DOHH2 (cell line): ENCODE data around the gene KCNQ1OT1.

Source experiments
- H3F3A ChIP-seq: fragments of 200-600 bp; sonication (generic), shearing (Covaris generic); 2 replicates; pipeline ENCODE4 v1.6.0; 2016; ENCODE audit warnings: antibody characterized with exemption, mild to moderate bottlenecking; ENCODE audit not compliant: control insufficient read depth, insufficient read depth
- H3K27ac ChIP-seq: fragments of 200-600 bp; sonication (generic); 2 replicates; pipeline ENCODE4 v1.5.1; 2014; ENCODE audit warnings: low read depth, mild to moderate bottlenecking, low read length, moderate library complexity
- H3K27me3 ChIP-seq: fragments of 200-600 bp; sonication (generic); 2 replicates; pipeline ENCODE4 v1.6.1; 2014; ENCODE audit warnings: mild to moderate bottlenecking, low read length, mixed read lengths; ENCODE audit not compliant: control insufficient read depth
- H3K36me3 ChIP-seq: fragments of 200-600 bp; sonication (generic); 2 replicates; pipeline ENCODE4 v1.6.1; 2014; ENCODE audit warnings: mild to moderate bottlenecking, low read length, moderate library complexity, mixed read lengths; ENCODE audit not compliant: control insufficient read depth
- H3K4me1 ChIP-seq: fragments of 200-600 bp; sonication (generic); 2 replicates; pipeline ENCODE4 v1.6.1; 2014; ENCODE audit warnings: mild to moderate bottlenecking, low read length, mixed read lengths; ENCODE audit not compliant: control insufficient read depth
- H3K4me2 ChIP-seq: fragments of 200-600 bp; sonication (generic); 2 replicates; pipeline ENCODE4 v1.6.0; 2014; ENCODE audit warnings: mild to moderate bottlenecking, low read length, moderate library complexity
- H3K4me3 ChIP-seq: fragments of 200-600 bp; sonication (generic); 2 replicates; pipeline ENCODE4 v1.5.1; 2014; ENCODE audit warnings: mild to moderate bottlenecking, low read length, mixed read lengths
- H3K79me2 ChIP-seq: fragments of 200-600 bp; sonication (generic); 2 replicates; pipeline ENCODE4 v1.6.1; 2014; ENCODE audit warnings: mild to moderate bottlenecking, low read length, mixed read lengths; ENCODE audit not compliant: control insufficient read depth
- H3K9me2 ChIP-seq: fragments of 200-600 bp; sonication (generic); replicated peaks from 2 replicates; pipeline ENCODE4 v1.6.1; 2014; ENCODE audit warnings: mild to moderate bottlenecking, low read length, mixed read lengths; ENCODE audit not compliant: control insufficient read depth
- H3K9me3 ChIP-seq: fragments of 200-600 bp; sonication (generic); 2 replicates; pipeline ENCODE4 v1.6.1; 2014; ENCODE audit warnings: antibody characterized with exemption, low read length, mixed read lengths; ENCODE audit not compliant: control insufficient read depth, insufficient read depth
- H4K20me1 ChIP-seq: fragments of 200-600 bp; sonication (generic); 2 replicates; pipeline ENCODE4 v1.6.0; 2014; ENCODE audit warnings: low read depth, mild to moderate bottlenecking, antibody characterized with exemption, low read length, moderate library complexity; ENCODE audit not compliant: control insufficient read depth, insufficient read depth
- EZH2phosphoT487 ChIP-seq: fragments of 200-600 bp; sonication (generic); IDR thresholded peaks from 2 replicates; pipeline ENCODE4 v1.6.1; 2017; ENCODE audit warnings: borderline replicate concordance, mild to moderate bottlenecking, antibody characterized with exemption, low read length, moderate library complexity, mixed read lengths
- TF ChIP-seq, protein P1 (sequence below): fragments of 200-600 bp; sonication (generic); IDR thresholded peaks from one replicate; pipeline ENCODE4 v1.5.1; 2014; ENCODE audit warnings: antibody characterized with exemption, mild to moderate bottlenecking, low read depth, low read length; ENCODE audit not compliant: poor library complexity, severe bottlenecking

KCNQ1OT1 gene

DNA sequence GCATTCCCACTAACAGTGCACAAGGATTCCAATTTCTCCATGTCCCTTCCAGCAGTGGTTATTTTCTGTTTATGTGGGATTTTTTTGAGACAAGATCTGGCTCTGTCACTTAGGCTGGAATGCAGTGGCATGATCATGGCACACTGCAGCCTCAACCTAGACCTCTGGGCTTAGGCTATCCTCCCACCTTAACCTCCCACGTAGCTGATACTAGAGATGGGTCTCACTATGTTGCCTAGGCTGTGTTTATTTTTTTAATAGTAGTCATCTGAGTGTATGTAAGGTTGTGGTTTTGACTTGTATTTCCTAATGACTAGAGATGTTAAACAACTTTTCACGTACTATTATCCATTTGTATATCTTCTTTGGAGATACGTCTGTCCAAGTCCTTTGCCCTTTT lies 74.6 kb downstream of the KCNQ1OT1 start:
- TF ChIP-seq EZH2phosphoT487, result no peak
- TF ChIP-seq, protein P1, sequence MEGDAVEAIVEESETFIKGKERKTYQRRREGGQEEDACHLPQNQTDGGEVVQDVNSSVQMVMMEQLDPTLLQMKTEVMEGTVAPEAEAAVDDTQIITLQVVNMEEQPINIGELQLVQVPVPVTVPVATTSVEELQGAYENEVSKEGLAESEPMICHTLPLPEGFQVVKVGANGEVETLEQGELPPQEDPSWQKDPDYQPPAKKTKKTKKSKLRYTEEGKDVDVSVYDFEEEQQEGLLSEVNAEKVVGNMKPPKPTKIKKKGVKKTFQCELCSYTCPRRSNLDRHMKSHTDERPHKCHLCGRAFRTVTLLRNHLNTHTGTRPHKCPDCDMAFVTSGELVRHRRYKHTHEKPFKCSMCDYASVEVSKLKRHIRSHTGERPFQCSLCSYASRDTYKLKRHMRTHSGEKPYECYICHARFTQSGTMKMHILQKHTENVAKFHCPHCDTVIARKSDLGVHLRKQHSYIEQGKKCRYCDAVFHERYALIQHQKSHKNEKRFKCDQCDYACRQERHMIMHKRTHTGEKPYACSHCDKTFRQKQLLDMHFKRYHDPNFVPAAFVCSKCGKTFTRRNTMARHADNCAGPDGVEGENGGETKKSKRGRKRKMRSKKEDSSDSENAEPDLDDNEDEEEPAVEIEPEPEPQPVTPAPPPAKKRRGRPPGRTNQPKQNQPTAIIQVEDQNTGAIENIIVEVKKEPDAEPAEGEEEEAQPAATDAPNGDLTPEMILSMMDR, result no peak
- no peak overlapping the region for H3K4me3 ChIP-seq
- no peaks in the 10 kb centered on the region for H3K36me3 ChIP-seq
- H4K20me1 ChIP-seq, result no peaks in the 10 kb centered on the region
- no peaks in the 10 kb centered on the region for H3F3A ChIP-seq
- no peaks in the 10 kb centered on the region for H3K9me2 ChIP-seq
- H3K4me1 ChIP-seq, result no peaks in the 10 kb centered on the region
- no peaks in the 10 kb centered on the region for H3K79me2 ChIP-seq
- H3K27me3 ChIP-seq, result peaks cover 11% of the 10 kb centered on the region; the same call in 1 of the 2 replicates
- H3K27ac ChIP-seq, result no peak overlapping the region
- H3K9me3 ChIP-seq, result no peaks in the 10 kb centered on the region
- no peak overlapping the region for H3K4me2 ChIP-seq

DNA sequence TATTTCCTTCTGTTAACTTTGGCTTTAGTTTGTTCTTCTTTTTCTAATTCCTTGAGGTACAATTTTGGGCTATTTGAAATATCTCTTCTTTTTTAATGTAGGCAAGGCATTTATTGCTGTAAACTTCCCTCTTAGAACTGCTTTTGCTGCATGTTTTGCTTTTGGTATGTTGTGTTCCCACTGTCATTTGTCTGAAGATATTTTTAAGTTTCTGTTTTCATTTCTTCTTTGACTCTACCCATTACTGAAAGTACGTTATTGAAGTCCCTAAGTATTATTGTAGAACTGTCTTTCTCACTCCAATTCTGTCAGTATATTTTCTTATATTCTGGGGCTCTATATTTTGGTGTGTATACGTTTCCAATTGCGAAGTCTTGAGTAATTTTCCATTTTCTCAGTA lies 77.9 kb downstream of the KCNQ1OT1 start:
- H3K4me3 ChIP-seq, result no peak overlapping the region
- H3F3A ChIP-seq, result no peaks in the 10 kb centered on the region
- TF ChIP-seq, protein P1, result no peak
- TF ChIP-seq EZH2phosphoT487, result no peak
- H3K4me1 ChIP-seq, result no peaks in the 10 kb centered on the region
- H3K4me2 ChIP-seq, result no peak overlapping the region
- peaks cover 11% of the 10 kb centered on the region; the same call in 1 of the 2 replicates for H3K27me3 ChIP-seq
- H3K79me2 ChIP-seq, result no peaks in the 10 kb centered on the region
- no peak overlapping the region for H3K27ac ChIP-seq
- no peaks in the 10 kb centered on the region for H3K9me2 ChIP-seq
- no peaks in the 10 kb centered on the region for H4K20me1 ChIP-seq
- no peaks in the 10 kb centered on the region for H3K36me3 ChIP-seq
- H3K9me3 ChIP-seq, result no peaks in the 10 kb centered on the region

GRCh38 chr11:2612884-2613571 lies 86.8 kb downstream of the KCNQ1OT1 start:
- H3K9me3 ChIP-seq, result no peaks in the 10 kb centered on the region
- H3F3A ChIP-seq, result no peaks in the 10 kb centered on the region
- no peak overlapping the region for H3K27ac ChIP-seq
- TF ChIP-seq EZH2phosphoT487, result no peak
- TF ChIP-seq, protein P1, result no peak
- no peak overlapping the region for H3K4me3 ChIP-seq
- no peaks in the 10 kb centered on the region for H3K4me1 ChIP-seq
- no peaks in the 10 kb centered on the region for H3K36me3 ChIP-seq
- H4K20me1 ChIP-seq, result no peaks in the 10 kb centered on the region
- no peak overlapping the region for H3K4me2 ChIP-seq
- H3K9me2 ChIP-seq, result no peaks in the 10 kb centered on the region
- no peaks in the 10 kb centered on the region for H3K79me2 ChIP-seq
- H3K27me3 ChIP-seq, result peaks cover 8% of the 10 kb centered on the region
